Lower leg skin (tissue), 4 donors: ENCODE results near the gene CIAO2B. TPM values are rescaled to one million over a fixed set of nuclear protein-coding genes. Genes with fewer than 3 reads are reported as not detected.

Experiments
- DNase-seq, 2 donors: peaks; one replicate each; pipeline ENCODE4 v3.0.0-alpha.2; 2019; ENCODE audit warnings: low spot score in 2 of 2
- H3K4me3 ChIP-seq: fragments of 200-600 bp; sonication (generic); 2 replicates; pipeline ENCODE4 v1.5.1; 2017; ENCODE audit warnings: mild to moderate bottlenecking, low read depth; ENCODE audit not compliant: poor library complexity, severe bottlenecking
- POLR2A ChIP-seq, 2 donors: fragments of 450-650 bp; IDR thresholded peaks; one replicate each; pipeline ENCODE4 v1.6.1; 2016 to 2017; ENCODE audit warnings: antibody characterized with exemption in 2 of 2, mild to moderate bottlenecking in 1 of 2, moderate library complexity in 1 of 2
- WGBS, 2 donors: methylation state at CpG; one replicate each; pipeline ENCODE4 v1.1.5; 2018; 5-methylcytosine and 5-hydroxymethylcytosine counted together
- intact Hi-C: fragments of 100-400 bp; cut with DNase I; formaldehyde crosslinking; loops from one replicate; pipeline ENCODE4 v1.15.0; 2023; ENCODE audit warnings: low total_unique reads
- total RNA-seq, 4 donors: library from RNA; depleted of rRNA; stranded (reverse); fragments of >200 nt; gene quantifications; one replicate each; pipeline ENCODE4 v1.1.0, GENCODE V29; 2016
- TF ChIP-seq, protein P1 (sequence below), 3 donors: fragments of 450-650 bp; IDR thresholded peaks; one replicate each; pipeline ENCODE4 v1.5.1; 2016; ENCODE audit warnings: antibody characterized with exemption in 3 of 3, mild to moderate bottlenecking in 3 of 3, moderate library complexity in 2 of 3

The CIAO2B gene
- total RNA-seq, 4 donors from 2014 or later = 39.3 to 60.3 (median 55.4) TPM

DNA sequence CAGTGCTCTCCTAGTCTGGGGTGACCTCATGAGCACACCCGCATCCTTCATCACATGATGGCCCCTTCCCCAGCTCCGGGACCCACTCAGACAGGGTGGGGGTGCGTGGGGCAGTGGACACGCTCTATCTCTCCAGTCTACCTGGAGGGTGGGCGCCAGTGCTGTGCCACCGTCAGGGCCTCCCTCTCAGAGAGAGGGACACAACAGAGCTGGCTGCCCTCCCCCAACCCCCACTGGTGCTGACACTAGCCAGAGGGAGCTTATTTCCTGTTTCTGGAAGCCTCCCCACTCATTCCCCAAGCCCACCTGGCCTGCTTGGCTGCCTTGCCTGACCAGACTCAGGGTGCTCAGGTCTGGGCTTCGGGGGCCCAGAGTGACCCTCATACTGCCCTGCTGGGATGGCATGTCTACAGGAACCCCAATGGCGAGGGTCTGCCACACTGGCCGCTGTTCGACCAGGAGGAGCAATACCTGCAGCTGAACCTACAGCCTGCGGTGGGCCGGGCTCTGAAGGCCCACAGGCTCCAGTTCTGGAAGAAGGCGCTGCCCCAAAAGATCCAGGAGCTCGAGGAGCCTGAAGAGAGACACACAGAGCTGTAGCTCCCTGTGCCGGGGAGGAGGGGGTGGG lies 9.3 kb upstream of the CIAO2B start:
- TF ChIP-seq POLR2A (IDR thresholded peaks at IDR 0.05) = no peak
- TF ChIP-seq, protein P1, sequence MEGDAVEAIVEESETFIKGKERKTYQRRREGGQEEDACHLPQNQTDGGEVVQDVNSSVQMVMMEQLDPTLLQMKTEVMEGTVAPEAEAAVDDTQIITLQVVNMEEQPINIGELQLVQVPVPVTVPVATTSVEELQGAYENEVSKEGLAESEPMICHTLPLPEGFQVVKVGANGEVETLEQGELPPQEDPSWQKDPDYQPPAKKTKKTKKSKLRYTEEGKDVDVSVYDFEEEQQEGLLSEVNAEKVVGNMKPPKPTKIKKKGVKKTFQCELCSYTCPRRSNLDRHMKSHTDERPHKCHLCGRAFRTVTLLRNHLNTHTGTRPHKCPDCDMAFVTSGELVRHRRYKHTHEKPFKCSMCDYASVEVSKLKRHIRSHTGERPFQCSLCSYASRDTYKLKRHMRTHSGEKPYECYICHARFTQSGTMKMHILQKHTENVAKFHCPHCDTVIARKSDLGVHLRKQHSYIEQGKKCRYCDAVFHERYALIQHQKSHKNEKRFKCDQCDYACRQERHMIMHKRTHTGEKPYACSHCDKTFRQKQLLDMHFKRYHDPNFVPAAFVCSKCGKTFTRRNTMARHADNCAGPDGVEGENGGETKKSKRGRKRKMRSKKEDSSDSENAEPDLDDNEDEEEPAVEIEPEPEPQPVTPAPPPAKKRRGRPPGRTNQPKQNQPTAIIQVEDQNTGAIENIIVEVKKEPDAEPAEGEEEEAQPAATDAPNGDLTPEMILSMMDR (IDR thresholded peaks at IDR 0.05) = no peak
- no peak overlapping the region for H3K4me3 ChIP-seq
- 93% methylated on average over 11 of the region's 15 CpGs for WGBS, 2 donors
- DNase-seq = no peak
- intact Hi-C loops = no loop called here

DNA sequence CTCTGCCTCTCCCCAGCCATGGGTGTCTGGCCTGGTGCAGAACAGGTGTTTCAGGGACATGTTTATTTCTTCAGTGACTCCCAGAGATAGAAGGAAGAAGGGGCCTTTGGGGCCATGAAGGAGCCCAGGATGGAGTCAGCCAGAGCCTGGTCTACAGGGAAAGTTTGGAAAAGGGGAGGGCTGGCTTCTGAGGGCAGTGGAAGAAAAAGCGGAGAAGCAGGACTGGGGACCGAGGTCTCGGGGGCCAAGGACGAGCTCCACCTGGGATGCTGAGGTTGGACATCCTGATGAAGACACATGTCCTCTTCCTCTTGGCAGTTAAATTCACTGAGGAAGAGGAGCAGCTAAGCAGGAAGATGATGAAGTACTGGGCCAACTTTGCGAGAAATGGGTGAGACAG lies 8.8 kb upstream of the CIAO2B start:
- 74 to 92% methylated on average over 5 of the region's 5 CpGs for WGBS, 2 donors
- intact Hi-C loops = no loop called here
- DNase-seq = no peak
- H3K4me3 ChIP-seq = no peak overlapping the region
- no peak for TF ChIP-seq POLR2A (IDR thresholded peaks at IDR 0.05)
- TF ChIP-seq, protein P1 (IDR thresholded peaks at IDR 0.05) = no peak

DNA sequence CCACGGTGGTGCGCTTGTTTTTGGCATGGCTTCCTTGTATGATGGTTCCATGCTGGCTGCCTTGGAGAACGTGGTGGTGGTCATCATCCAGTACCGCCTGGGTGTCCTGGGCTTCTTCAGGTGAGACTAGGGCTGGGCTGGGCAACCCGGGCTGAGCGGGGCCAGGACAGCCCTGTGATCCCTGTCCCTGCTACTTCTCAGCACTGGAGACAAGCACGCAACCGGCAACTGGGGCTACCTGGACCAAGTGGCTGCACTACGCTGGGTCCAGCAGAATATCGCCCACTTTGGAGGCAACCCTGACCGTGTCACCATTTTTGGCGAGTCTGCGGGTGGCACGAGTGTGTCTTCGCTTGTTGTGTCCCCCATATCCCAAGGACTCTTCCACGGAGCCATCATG lies 6.0 kb upstream of the CIAO2B start:
- intact Hi-C loops = no loop called here
- no peak for DNase-seq
- TF ChIP-seq, protein P1 (IDR thresholded peaks at IDR 0.05) = no peak
- TF ChIP-seq POLR2A (IDR thresholded peaks at IDR 0.05) = no peak
- H3K4me3 ChIP-seq = no peak overlapping the region
- 92 to 95% methylated on average over 15 to 16 of the region's 16 CpGs for WGBS, 2 donors

DNA sequence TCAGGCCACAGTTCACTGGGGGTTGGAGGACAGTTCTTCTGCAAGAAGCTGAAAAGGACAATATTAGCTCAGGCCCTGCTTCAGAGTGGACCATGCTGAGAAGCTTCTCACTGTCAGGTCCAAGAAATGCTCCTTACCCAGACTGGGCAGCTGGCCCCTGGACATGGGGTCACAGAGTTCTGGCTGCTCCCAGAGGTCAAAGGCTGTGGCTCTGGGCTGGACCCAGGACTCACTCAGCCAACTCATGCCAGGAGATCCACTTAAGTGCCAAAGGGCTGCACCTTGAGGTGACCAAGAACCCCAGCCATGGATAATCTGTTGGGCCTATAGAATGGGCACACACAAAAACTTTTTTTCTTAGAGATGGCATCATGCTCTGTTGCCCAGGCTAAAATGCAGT lies 5.2 kb upstream of the CIAO2B start:
- no peak for DNase-seq
- H3K4me3 ChIP-seq = no peak overlapping the region
- TF ChIP-seq POLR2A (IDR thresholded peaks at IDR 0.05) = no peak
- TF ChIP-seq, protein P1 (IDR thresholded peaks at IDR 0.05) = no peak
- intact Hi-C loops = no loop called here

DNA sequence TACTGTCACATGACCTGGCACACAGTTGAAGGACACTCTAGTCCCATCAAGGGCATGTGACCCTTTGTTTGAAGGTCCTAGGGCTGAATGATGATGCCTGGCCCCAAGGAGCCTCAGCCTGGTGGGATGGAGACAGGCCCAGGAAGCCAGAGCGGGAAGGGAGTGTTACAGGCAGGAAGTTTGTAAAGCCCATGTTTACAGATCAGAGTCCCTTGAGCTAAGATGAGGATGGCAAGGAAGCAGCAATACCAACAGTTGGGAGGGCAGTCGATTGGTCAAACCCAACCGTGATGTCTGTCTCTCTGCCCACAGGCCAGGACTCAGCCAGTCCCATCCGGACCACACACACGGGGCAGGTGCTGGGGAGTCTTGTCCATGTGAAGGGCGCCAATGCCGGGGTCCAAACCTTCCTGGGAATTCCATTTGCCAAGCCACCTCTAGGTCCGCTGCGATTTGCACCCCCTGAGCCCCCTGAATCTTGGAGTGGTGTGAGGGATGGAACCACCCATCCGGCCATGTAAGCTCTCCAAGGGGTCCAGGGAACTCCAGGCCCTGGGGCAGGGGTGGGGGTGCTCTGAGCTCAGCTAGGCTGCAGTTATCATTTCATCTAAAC lies 3.6 kb upstream of the CIAO2B start:
- no peak overlapping the region for H3K4me3 ChIP-seq
- no peak for DNase-seq
- 88 to 95% methylated on average over 10 of the region's 10 CpGs for WGBS, 2 donors
- TF ChIP-seq, protein P1 (IDR thresholded peaks at IDR 0.05) = no peak
- no peak for TF ChIP-seq POLR2A (IDR thresholded peaks at IDR 0.05)
- intact Hi-C loops = no loop called here
